ENCODE results near the gene LDLR. TPM values are rescaled to one million over a fixed set of nuclear protein-coding genes. Genes with fewer than 3 reads are reported as not detected.
"Not testable (repeated sequence)": the region's sequence is repeated elsewhere in the genome, so short reads cannot be mapped to it uniquely, and the experiment has no call there.

The LDLR gene
- total and polyA plus RNA-seq, 2 experiments from 2014 or later, result 13.8 to 29.6 TPM

GRCh38 chr19:11115042-11115441 is 25.8 kb downstream of the LDLR start:
- no peaks in the 10 kb centered on the region for H3K79me2 ChIP-seq (ENCODE audit: insufficient read depth)
- WGBS, 2 experiments (ENCODE audit: low coverage in 1 of 2, low lambda C conversion rate in 2 of 2, missing lambda C conversion rate in 2 of 2), result 77 to 87% methylated on average over 5 of the region's 5 CpGs

DNA sequence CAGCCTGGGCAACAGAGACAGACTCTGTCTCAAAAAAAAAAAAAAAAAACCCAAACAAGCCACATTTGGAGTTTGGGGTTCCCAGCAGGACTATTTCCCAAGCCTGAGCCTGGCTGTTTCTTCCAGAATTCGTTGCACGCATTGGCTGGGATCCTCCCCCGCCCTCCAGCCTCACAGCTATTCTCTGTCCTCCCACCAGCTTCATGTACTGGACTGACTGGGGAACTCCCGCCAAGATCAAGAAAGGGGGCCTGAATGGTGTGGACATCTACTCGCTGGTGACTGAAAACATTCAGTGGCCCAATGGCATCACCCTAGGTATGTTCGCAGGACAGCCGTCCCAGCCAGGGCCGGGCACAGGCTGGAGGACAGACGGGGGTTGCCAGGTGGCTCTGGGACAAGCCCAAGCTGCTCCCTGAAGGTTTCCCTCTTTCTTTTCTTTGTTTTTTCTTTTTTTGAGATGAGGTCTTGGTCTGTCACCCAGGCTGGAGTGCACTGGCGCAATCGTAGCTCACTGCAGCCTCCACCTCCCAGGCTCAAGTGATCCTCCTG is 26.7 kb downstream of the LDLR start:
- Histone ChIP-seq H2AFZ (no peak overlapping the region), H3K9me3 (ENCODE audit: low read depth) (no peaks in the 10 kb centered on the region), H3K27ac (no peak overlapping the region), H3K4me2 (ENCODE audit: unreplicated experiment) (no peak overlapping the region), H3K36me3 (ENCODE audit: low read depth) (peaks cover 16% of the 10 kb centered on the region; the same call in 1 of the 2 replicates), H3K9ac (no peak overlapping the region), H4K20me1 (ENCODE audit: insufficient read depth) (no peaks in the 10 kb centered on the region), H3K79me2 (ENCODE audit: insufficient read depth) (no peaks in the 10 kb centered on the region), H3K27me3 (replicated peaks; ENCODE audit: insufficient read depth) (no peaks in the 10 kb centered on the region), H3K4me3 (no peak overlapping the region), H3K9me2 (ENCODE audit: insufficient read depth) (no peaks in the 10 kb centered on the region), H3F3A (ENCODE audit: insufficient read depth) (0 out of 2 replicates have a peak, but pooled peaks cover 2% of the 10 kb centered on the region), H3K4me1 (ENCODE audit: insufficient read depth) (no peaks in the 10 kb centered on the region)
- 91 to 92% methylated on average over 11 of the region's 11 CpGs for WGBS, 2 experiments (ENCODE audit: low coverage in 1 of 2, low lambda C conversion rate in 2 of 2, missing lambda C conversion rate in 2 of 2)
- in situ Hi-C loops (cut with MboI), result no loop called here
- TF ChIP-seq EZH2phosphoT487 (IDR thresholded peaks at IDR 0.05; ENCODE audit: insufficient read depth, low read depth) (no peak), EZH2 (IDR thresholded peaks at IDR 0.05; ENCODE audit: insufficient read depth, poor library complexity, severe bottlenecking) (no peak)
- DNase-seq, result no peak

More at GRCh38 chr19:11115042-11115441, 25.8 kb downstream of the LDLR start:
- H4K20me1 ChIP-seq (ENCODE audit: insufficient read depth), result no peaks in the 10 kb centered on the region
- H3K9me3 ChIP-seq (ENCODE audit: low read depth), result no peaks in the 10 kb centered on the region
- TF ChIP-seq EZH2phosphoT487 (IDR thresholded peaks at IDR 0.05; ENCODE audit: insufficient read depth, low read depth) (no peak), EZH2 (IDR thresholded peaks at IDR 0.05; ENCODE audit: insufficient read depth, poor library complexity, severe bottlenecking) (no peak)
- in situ Hi-C loops (cut with MboI), result no loop called here
- H3K4me2 ChIP-seq (ENCODE audit: unreplicated experiment), result no peak overlapping the region
- H3K9ac ChIP-seq, result no peak overlapping the region
- no peak overlapping the region for H3K27ac ChIP-seq
- no peaks in the 10 kb centered on the region for H3K9me2 ChIP-seq (ENCODE audit: insufficient read depth)
- H3K27me3 ChIP-seq (replicated peaks; ENCODE audit: insufficient read depth), result no peaks in the 10 kb centered on the region
- H3F3A ChIP-seq (ENCODE audit: insufficient read depth), result no peaks in the 10 kb centered on the region
- H3K4me3 ChIP-seq, result no peak overlapping the region
- DNase-seq, result no peak
- no peaks in the 10 kb centered on the region for H3K4me1 ChIP-seq (ENCODE audit: insufficient read depth)
- peaks cover 13% of the 10 kb centered on the region; the same call in 1 of the 2 replicates for H3K36me3 ChIP-seq (ENCODE audit: low read depth)
- no peak overlapping the region for H2AFZ ChIP-seq

- in situ Hi-C loops (cut with MboI), result no loop called here
Measured at GRCh38 chr19:11116507-11116906, 27.2 kb downstream of the LDLR start.

GRCh38 chr19:11121963-11122362 is 32.7 kb downstream of the LDLR start:
- H3K27ac ChIP-seq; DNase-seq; H3K4me3 ChIP-seq; H3K9me3 ChIP-seq (ENCODE audit: low read depth); H3K4me2 ChIP-seq (ENCODE audit: unreplicated experiment); H2AFZ ChIP-seq; H3F3A ChIP-seq (ENCODE audit: insufficient read depth); H3K9me2 ChIP-seq (ENCODE audit: insufficient read depth); H4K20me1 ChIP-seq (ENCODE audit: insufficient read depth); H3K9ac ChIP-seq; H3K4me1 ChIP-seq (ENCODE audit: insufficient read depth); H3K27me3 ChIP-seq (replicated peaks; ENCODE audit: insufficient read depth); in situ Hi-C loops (cut with MboI); H3K79me2 ChIP-seq (ENCODE audit: insufficient read depth): not testable (repeated sequence)
- 91 to 96% methylated on average over 11 to 17 of the region's 17 CpGs for WGBS, 2 experiments (ENCODE audit: low coverage in 1 of 2, low lambda C conversion rate in 2 of 2, missing lambda C conversion rate in 2 of 2)
- H3K36me3 ChIP-seq (ENCODE audit: low read depth), result peaks cover 19% of the 10 kb centered on the region; the same call in 1 of the 2 replicates

More at GRCh38 chr19:11116507-11116906, 27.2 kb downstream of the LDLR start:
- H3K27me3 ChIP-seq (replicated peaks; ENCODE audit: insufficient read depth), result no peaks in the 10 kb centered on the region
- peaks cover 17% of the 10 kb centered on the region; the same call in 1 of the 2 replicates for H3K36me3 ChIP-seq (ENCODE audit: low read depth)
- H3K4me2 ChIP-seq (ENCODE audit: unreplicated experiment), result no peak overlapping the region
- no peak for DNase-seq
- no peaks in the 10 kb centered on the region for H3K4me1 ChIP-seq (ENCODE audit: insufficient read depth)
- H4K20me1 ChIP-seq (ENCODE audit: insufficient read depth), result no peaks in the 10 kb centered on the region
- H3K9me2 ChIP-seq (ENCODE audit: insufficient read depth), result no peaks in the 10 kb centered on the region
- WGBS, 2 experiments (ENCODE audit: low coverage in 1 of 2, low lambda C conversion rate in 2 of 2, missing lambda C conversion rate in 2 of 2), result 90 to 92% methylated on average over 9 of the region's 9 CpGs
- 0 out of 2 replicates have a peak, but pooled peaks cover 4% of the 10 kb centered on the region for H3F3A ChIP-seq (ENCODE audit: insufficient read depth)
- no peak overlapping the region for H3K9ac ChIP-seq
- no peak overlapping the region for H3K4me3 ChIP-seq
- H3K9me3 ChIP-seq (ENCODE audit: low read depth), result no peaks in the 10 kb centered on the region
- H3K27ac ChIP-seq, result no peak overlapping the region
- no peak for TF ChIP-seq EZH2 (IDR thresholded peaks at IDR 0.05; ENCODE audit: insufficient read depth, poor library complexity, severe bottlenecking)
- TF ChIP-seq EZH2phosphoT487 (IDR thresholded peaks at IDR 0.05; ENCODE audit: insufficient read depth, low read depth), result no peak
- H2AFZ ChIP-seq, result no peak overlapping the region
- H3K79me2 ChIP-seq (ENCODE audit: insufficient read depth), result no peaks in the 10 kb centered on the region

Data from GM23248 (cell line).